KMS-11 (cell line): Measurements from ENCODE around the gene BABAM2.

ENCODE experiments used
- H2AFZ ChIP-seq: fragments of 200-600 bp; sonication (generic); 2 replicates; pipeline ENCODE4 v1.6.1; 2016; ENCODE audit warnings: antibody characterized with exemption, mixed run types, low read depth
- H3K27ac ChIP-seq: fragments of 200-600 bp; sonication (generic); 2 replicates; pipeline ENCODE4 v1.6.1; 2016; ENCODE audit warnings: mild to moderate bottlenecking, mixed run types
- H3K27me3 ChIP-seq: fragments of 200-600 bp; sonication (generic); 2 replicates; pipeline ENCODE4 v1.6.1; 2017; ENCODE audit warnings: mild to moderate bottlenecking, low read depth, mixed run types, moderate library complexity; ENCODE audit not compliant: insufficient read depth
- H3K36me3 ChIP-seq: fragments of 200-600 bp; sonication (generic); 2 replicates; pipeline ENCODE4 v1.6.1; 2017; ENCODE audit warnings: mild to moderate bottlenecking, mixed run types; ENCODE audit not compliant: insufficient read depth
- H3K4me1 ChIP-seq: fragments of 200-600 bp; sonication (generic); 2 replicates; pipeline ENCODE4 v1.6.1; 2016; ENCODE audit warnings: mild to moderate bottlenecking, low read depth, mixed run types; ENCODE audit not compliant: poor library complexity, severe bottlenecking
- H3K4me2 ChIP-seq: fragments of 200-600 bp; sonication (generic); 2 replicates; pipeline ENCODE4 v1.7.0; 2016; ENCODE audit warnings: mild to moderate bottlenecking, mixed run types
- H3K4me3 ChIP-seq: fragments of 200-600 bp; sonication (generic); IDR thresholded peaks from 2 replicates; pipeline ENCODE4 v1.6.1; 2017; ENCODE audit warnings: low read depth, low read length, mixed read lengths; ENCODE audit not compliant: insufficient read depth
- H3K79me2 ChIP-seq: fragments of 200-600 bp; sonication (generic); 2 replicates; pipeline ENCODE4 v1.6.1; 2016; ENCODE audit warnings: low read depth, mixed run types; ENCODE audit not compliant: insufficient read depth
- H3K9ac ChIP-seq: fragments of 200-600 bp; sonication (generic); 2 replicates; pipeline ENCODE4 v1.6.1; 2016; ENCODE audit warnings: mild to moderate bottlenecking, mixed run types
- H4K20me1 ChIP-seq: fragments of 200-600 bp; sonication (generic); 2 replicates; pipeline ENCODE4 v1.6.1; 2016; ENCODE audit warnings: mild to moderate bottlenecking, mixed run types; ENCODE audit not compliant: insufficient read depth
- CTCF ChIP-seq: fragments of 200-600 bp; sonication (generic); conservative IDR thresholded peaks from 2 replicates; pipeline ENCODE4 v1.6.1; 2017; ENCODE audit warnings: low read depth, mild to moderate bottlenecking, antibody characterized with exemption, low read length, moderate library complexity, mixed read lengths

The BABAM2 gene

GRCh38 chr2:28267282-28267681, 376.8 kb downstream of the BABAM2 start:
- Histone ChIP-seq H3K27me3 (no peaks in the 10 kb centered on the region), H3K36me3 (no peaks in the 10 kb centered on the region), H3K9ac (no peak overlapping the region), H3K4me3 (no peak overlapping the region), H2AFZ (no peak overlapping the region), H3K4me1 (peaks cover 15% of the 10 kb centered on the region), H3K27ac (no peak overlapping the region), H3K4me2 (no peak overlapping the region), H3K79me2 (no peaks in the 10 kb centered on the region), H4K20me1 (no peaks in the 10 kb centered on the region)
- TF ChIP-seq CTCF: no peak

- Histone ChIP-seq H3K27ac (no peak overlapping the region), H2AFZ (no peak overlapping the region), H3K27me3 (no peaks in the 10 kb centered on the region), H3K4me3 (no peak overlapping the region), H3K79me2 (no peaks in the 10 kb centered on the region), H3K9ac (no peak overlapping the region), H3K4me2 (no peak overlapping the region), H3K4me1 (peaks cover 15% of the 10 kb centered on the region), H3K36me3 (no peaks in the 10 kb centered on the region), H4K20me1 (no peaks in the 10 kb centered on the region)
- TF ChIP-seq CTCF: no peak
Measured at GRCh38 chr2:28268386-28268785, 377.9 kb downstream of the BABAM2 start.

GRCh38 chr2:28269019-28269784, 378.7 kb downstream of the BABAM2 start:
- no peak for TF ChIP-seq CTCF
- Histone ChIP-seq H3K79me2 (no peaks in the 10 kb centered on the region), H3K27me3 (no peaks in the 10 kb centered on the region), H3K4me1 (peaks cover 15% of the 10 kb centered on the region), H2AFZ (no peak overlapping the region), H3K4me2 (no peak overlapping the region), H4K20me1 (no peaks in the 10 kb centered on the region), H3K9ac (no peak overlapping the region), H3K36me3 (no peaks in the 10 kb centered on the region), H3K27ac (no peak overlapping the region), H3K4me3 (no peak overlapping the region)

- peaks cover 15% of the 10 kb centered on the region for H3K4me1 ChIP-seq
- H2AFZ ChIP-seq: no peak overlapping the region
- no peaks in the 10 kb centered on the region for H3K79me2 ChIP-seq
- H3K27ac ChIP-seq: no peak overlapping the region
- no peaks in the 10 kb centered on the region for H3K36me3 ChIP-seq
- no peaks in the 10 kb centered on the region for H4K20me1 ChIP-seq
- no peak for TF ChIP-seq CTCF
- H3K4me3 ChIP-seq: no peak overlapping the region
- H3K9ac ChIP-seq: no peak overlapping the region
- no peaks in the 10 kb centered on the region for H3K27me3 ChIP-seq
- no peak overlapping the region for H3K4me2 ChIP-seq
Measured at GRCh38 chr2:28270456-28271152, 380.1 kb downstream of the BABAM2 start.
